RWPE1 (cell line): ENCODE results near the gene GREB1L.

Experiments used
- CTCF ChIA-PET: fragments of 350-600 bp; sonication (Branson Sonifier 250); formaldehyde crosslinking; extraction: SDS; loops from one replicate; lab custom pipeline; 2021; lab: Yijun Ruan, JAX
- POLR2A ChIA-PET: fragments of 400-600 bp; formaldehyde crosslinking; extraction: SDS; loops from one replicate; lab custom pipeline; 2020; ENCODE audit warnings: antibody characterized with exemption; ENCODE audit not compliant: low non-redundant PET; lab: Yijun Ruan, JAX
- DNase-seq: peaks from one replicate; pipeline ENCODE4 v3.0.0; 2012; ENCODE audit warnings: low spot score
- H3K27ac ChIP-seq: fragments of 450-650 bp; 2 replicates; pipeline ENCODE4 v1.5.1; 2017
- CTCF ChIP-seq: fragments of 450-650 bp; conservative IDR thresholded peaks from 2 replicates; pipeline ENCODE4 v1.5.1; 2017; ENCODE audit warnings: low read depth, mild to moderate bottlenecking

Gene GREB1L

DNA sequence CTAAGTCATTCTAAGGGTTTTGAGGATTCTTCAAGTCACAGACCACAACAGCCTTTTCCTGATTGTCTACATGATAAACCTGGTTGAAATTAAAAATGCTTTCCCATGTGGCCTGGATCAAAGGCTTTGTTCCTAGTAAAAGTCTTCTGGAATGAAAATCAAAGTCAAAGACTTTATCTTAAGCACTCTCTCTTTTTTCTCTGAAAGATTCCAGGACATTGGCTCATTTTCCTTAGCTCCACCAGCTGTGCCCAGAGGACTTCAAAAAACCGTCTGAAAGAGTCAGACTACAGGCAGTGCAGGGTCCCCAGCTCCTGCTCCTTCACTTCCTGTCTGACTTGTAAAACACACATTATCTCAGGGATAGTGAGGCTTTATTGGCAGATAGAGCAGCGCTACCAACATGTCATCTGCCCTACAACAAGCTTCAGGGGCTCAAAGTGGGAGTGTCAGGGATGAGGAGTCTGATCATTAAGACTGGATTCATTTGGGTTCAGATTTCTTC is 210.3 kb downstream of the GREB1L start:
- ChIA-PET POLR2A (no interaction called here), CTCF (interaction anchor here (0.6 kb wide), 1 partner anchor 82 kb away, joined by 3 read pairs; no protein-coding TSS in a partner anchor)
- no peak overlapping the region for H3K27ac ChIP-seq
- no peak for TF ChIP-seq CTCF
- no peak for DNase-seq

DNA sequence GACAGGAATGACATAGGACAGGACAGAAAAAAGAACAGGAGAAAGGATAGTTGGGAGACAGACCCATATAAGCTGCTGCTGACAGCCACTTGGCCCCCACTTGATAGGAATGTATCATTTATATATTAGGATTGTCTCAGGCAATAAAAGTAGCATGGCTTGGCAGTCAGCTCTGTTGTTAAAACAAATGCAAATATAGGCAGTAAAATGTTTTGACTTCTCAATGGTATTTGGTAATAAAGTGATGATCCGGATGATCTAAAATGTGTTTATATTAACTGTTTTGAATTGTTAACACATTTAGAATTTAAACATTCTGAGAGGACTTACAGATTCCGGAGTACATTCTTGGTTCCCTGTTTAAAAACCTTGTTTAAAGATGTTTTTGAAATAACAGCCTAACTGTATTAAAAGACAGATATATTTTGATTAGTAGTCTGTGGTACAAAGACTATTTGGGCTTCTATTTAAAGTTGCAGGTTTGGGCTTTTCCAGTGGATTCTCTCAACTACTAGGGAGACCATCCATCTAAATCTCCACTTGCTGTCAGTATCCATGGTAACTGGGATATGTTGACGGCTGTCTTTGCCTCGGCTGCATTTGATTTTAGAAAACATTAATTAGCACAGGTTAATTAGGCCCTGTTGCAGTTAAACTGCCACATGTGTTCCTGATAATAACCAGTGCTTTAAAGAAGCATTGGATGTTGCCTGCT is 210.9 kb downstream of the GREB1L start:
- H3K27ac ChIP-seq: no peak overlapping the region
- CTCF ChIA-PET: interaction anchor here (0.6 to 1.0 kb wide), 3 partner anchors 82 to 260 kb away, joined by 3 to 4 read pairs (median 3); no protein-coding TSS in a partner anchor
- no peak for TF ChIP-seq CTCF
- DNase-seq: no peak
- POLR2A ChIA-PET: interaction anchor here (0.5 kb wide), 1 partner anchor 226 kb away, joined by 4 read pairs; no protein-coding TSS in a partner anchor

- H3K27ac ChIP-seq: no peak overlapping the region
- POLR2A ChIA-PET: interaction anchor here (0.5 kb wide), 1 partner anchor 226 kb away, joined by 4 read pairs; no protein-coding TSS in a partner anchor
- DNase-seq: no peak
- CTCF ChIA-PET: interaction anchor here (0.6 to 1.0 kb wide), 2 partner anchors 258 to 261 kb away, joined by 3 to 4 read pairs; no protein-coding TSS in a partner anchor
- no peak for TF ChIP-seq CTCF
Observed at GRCh38 chr18:21453511-21453901, 211.5 kb downstream of the GREB1L start.

DNA sequence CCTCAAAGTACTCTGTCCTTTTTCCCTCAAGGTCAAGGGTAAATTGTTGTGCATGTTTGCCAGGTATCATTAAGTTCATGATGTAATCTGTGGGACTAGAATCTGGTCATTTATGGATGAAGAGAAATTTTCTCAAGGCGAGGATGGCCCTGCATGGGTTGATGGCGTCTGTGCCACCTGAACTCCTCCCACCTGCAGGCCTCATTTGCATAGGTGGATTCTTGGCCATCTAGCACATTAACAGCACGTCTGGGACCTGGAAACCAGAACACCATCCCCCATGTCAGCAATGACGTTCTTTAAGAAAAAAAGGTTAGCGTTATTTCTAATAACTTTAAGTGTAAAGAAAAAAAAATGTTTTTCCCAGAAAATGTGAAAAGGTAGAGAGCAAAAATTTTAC is 212.7 kb downstream of the GREB1L start:
- POLR2A ChIA-PET: no interaction called here
- no peak for DNase-seq
- H3K27ac ChIP-seq: no peak overlapping the region
- CTCF ChIA-PET: no interaction called here
- no peak for TF ChIP-seq CTCF

DNA sequence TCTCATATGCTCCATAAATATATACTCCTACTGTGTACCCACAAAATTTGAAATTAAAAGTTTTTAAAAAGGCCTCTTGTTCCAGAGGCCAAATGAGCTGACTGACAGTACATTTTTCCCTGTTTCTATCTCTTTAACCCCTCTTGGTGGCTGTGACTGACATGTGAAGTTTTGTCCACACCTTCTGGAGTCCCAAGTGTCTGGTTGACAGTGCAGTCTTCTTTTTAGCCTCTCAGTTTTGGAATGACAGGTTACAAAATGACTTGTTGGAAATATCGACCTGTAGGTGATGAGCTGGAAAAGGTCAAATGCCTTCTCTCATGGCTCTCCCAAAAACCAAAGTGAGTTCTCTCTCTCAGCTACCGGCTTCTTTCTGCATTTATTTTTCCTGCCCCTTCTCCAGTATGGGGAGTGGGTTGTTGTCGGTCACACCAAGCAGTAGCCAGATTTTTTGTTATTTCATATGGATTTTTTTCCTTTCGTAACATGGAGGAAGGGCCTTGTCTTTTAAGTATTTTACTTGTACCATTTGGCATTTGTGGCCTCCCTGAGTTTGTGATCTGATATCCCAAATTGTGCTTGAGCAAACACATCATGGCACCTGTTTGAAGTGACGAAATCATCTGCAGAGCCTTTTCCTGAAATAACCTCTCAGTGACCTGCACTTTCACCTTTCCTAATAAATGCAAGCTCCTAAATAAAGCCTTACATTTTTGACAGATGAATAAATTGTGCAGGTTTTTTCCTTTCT is 214.6 kb downstream of the GREB1L start:
- TF ChIP-seq CTCF: no peak
- H3K27ac ChIP-seq: no peak overlapping the region
- ChIA-PET POLR2A (no interaction called here), CTCF (interaction anchor here (0.5 kb wide), 1 partner anchor 92 kb away, joined by 3 read pairs; no protein-coding TSS in a partner anchor)
- DNase-seq: no peak

DNA sequence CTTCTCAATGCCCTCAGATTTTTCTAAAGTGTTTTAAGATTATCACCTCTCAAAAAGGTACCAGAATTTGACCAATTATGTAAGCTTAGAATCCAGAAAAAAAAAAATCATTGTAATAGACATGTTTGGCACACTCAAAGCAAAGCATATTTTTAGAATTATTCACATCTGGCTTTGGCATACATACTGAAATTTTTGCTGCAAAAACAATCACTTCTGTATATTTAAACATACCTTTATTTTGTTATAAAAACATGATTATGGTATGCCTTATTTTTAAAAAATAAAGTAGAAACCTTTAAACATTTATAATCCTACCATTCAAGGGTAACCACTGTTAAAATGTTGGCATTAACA is 215.1 kb downstream of the GREB1L start:
- ChIA-PET POLR2A (no interaction called here), CTCF (no interaction called here)
- H3K27ac ChIP-seq: no peak overlapping the region
- DNase-seq: no peak
- TF ChIP-seq CTCF: no peak
